C4-2B (cell line): ENCODE results near the gene SCN9A.

Source experiments
- H3K27ac ChIP-seq: fragments of 450-650 bp; 2 replicates; pipeline ENCODE4 v1.5.1; 2017
- CTCF ChIP-seq: fragments of 450-650 bp; conservative IDR thresholded peaks from 2 replicates; pipeline ENCODE4 v1.5.1; 2017; ENCODE audit warnings: mild to moderate bottlenecking
- ZFX ChIP-seq: fragments of 450-650 bp; IDR thresholded peaks from 2 replicates; pipeline ENCODE4 v1.6.1; 2017

SCN9A gene

GRCh38 chr2:166181813-166182154, 194.0 kb downstream of the SCN9A start:
- TF ChIP-seq ZFX (no peak), CTCF (peak; percentile 69)
- no peak overlapping the region for H3K27ac ChIP-seq

- peak; percentile 85 for TF ChIP-seq CTCF
- no peak for TF ChIP-seq ZFX
- H3K27ac ChIP-seq = no peak overlapping the region
These were observed 194.6 kb downstream of the SCN9A start for GRCh38 chr2:166180951-166181812.

- no peak overlapping the region for H3K27ac ChIP-seq
- peak; percentile 44 for TF ChIP-seq CTCF
- TF ChIP-seq ZFX = no peak
These were observed 196.5 kb downstream of the SCN9A start for GRCh38 chr2:166179201-166179600.

GRCh38 chr2:166173263-166173662, 202.5 kb downstream of the SCN9A start:
- TF ChIP-seq CTCF = no peak
- no peak for TF ChIP-seq ZFX
- no peak overlapping the region for H3K27ac ChIP-seq

GRCh38 chr2:166171216-166171615, 204.5 kb downstream of the SCN9A start:
- no peak overlapping the region for H3K27ac ChIP-seq
- TF ChIP-seq CTCF (no peak), ZFX (no peak)

- no peak for TF ChIP-seq ZFX
- no peak for TF ChIP-seq CTCF
- no peak overlapping the region for H3K27ac ChIP-seq
These were observed 205.4 kb downstream of the SCN9A start for GRCh38 chr2:166170356-166170755.

- TF ChIP-seq ZFX (no peak), CTCF (no peak)
- no peak overlapping the region for H3K27ac ChIP-seq
These were observed 208.3 kb downstream of the SCN9A start for GRCh38 chr2:166167449-166167848.
